ENCODE results near the gene RAB3IP.

GRCh38 chr12:69834147-69834546 is 95.5 kb downstream of the RAB3IP start:
- no peak for TF ChIP-seq POLR2A (IDR thresholded peaks at IDR 0.05)
- no peak for TF ChIP-seq CTCF (IDR thresholded peaks at IDR 0.05)
- TF ChIP-seq EP300 (IDR thresholded peaks at IDR 0.05) = no peak
